ENCODE results near the gene OSBPL7. TPM values are rescaled to one million over a fixed set of nuclear protein-coding genes. Genes with fewer than 3 reads are reported as not detected.

Gene OSBPL7
- total RNA-seq, 1 experiment from 2014 or later, result 13.0 TPM

DNA sequence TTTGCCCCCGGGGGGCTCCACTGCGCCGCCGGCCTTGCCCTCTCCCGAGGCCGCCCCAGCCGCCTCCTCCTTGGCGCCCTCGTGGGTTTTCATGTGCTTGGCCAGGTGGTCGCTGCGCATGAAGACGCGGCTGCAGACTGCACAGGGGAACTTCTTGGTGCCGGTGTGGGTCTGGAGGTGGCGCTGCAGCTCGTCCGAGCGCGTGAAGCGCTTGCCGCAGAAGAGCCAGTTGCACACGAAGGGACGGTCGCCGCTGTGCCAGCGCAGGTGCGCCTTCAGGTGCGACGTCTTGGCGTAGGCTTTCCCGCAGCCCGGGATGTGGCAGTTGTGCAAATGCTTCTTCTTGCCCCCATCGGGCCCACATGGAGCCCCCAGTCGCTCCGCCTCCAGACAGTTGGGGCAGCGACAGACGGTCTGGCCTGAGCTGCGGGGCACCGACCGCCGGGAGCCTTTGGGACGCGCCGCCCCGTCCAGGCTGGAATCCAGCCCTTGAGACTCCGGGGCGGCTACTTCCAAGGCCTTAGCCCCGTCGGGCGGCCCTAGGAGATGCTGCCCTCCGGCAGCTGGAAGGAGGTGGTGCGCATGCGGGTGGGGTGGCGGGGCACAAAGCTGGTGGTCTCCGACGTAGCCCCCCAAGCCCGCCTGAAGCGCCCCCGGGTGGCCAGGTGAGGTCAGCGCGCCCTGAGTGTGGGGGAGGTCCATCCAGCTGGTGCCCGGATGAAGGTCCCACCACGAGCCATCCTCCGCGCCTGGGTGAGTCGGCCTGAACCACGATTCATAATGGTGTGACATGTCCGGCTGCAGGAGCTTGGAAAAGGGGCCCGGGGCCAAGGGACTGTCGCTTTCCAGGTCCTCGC, 26.0 kb upstream of the OSBPL7 start:
- peak overlapping the region; percentile 55 for H3K4me2 ChIP-seq (ENCODE audit: insufficient read depth, insufficient read length, low read length)
- no peak overlapping the region for H2BK5ac ChIP-seq (ENCODE audit: insufficient read length, low read length)
- TF ChIP-seq, protein P1, sequence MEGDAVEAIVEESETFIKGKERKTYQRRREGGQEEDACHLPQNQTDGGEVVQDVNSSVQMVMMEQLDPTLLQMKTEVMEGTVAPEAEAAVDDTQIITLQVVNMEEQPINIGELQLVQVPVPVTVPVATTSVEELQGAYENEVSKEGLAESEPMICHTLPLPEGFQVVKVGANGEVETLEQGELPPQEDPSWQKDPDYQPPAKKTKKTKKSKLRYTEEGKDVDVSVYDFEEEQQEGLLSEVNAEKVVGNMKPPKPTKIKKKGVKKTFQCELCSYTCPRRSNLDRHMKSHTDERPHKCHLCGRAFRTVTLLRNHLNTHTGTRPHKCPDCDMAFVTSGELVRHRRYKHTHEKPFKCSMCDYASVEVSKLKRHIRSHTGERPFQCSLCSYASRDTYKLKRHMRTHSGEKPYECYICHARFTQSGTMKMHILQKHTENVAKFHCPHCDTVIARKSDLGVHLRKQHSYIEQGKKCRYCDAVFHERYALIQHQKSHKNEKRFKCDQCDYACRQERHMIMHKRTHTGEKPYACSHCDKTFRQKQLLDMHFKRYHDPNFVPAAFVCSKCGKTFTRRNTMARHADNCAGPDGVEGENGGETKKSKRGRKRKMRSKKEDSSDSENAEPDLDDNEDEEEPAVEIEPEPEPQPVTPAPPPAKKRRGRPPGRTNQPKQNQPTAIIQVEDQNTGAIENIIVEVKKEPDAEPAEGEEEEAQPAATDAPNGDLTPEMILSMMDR (conservative IDR thresholded peaks at IDR 0.05), result peak; percentile 73
- H3K9me3 Mint-ChIP-seq, result no peaks in the 10 kb centered on the region; a peak in 2 of 5 replicates
- H4K91ac ChIP-seq (ENCODE audit: insufficient read length, low read depth, low read length), result no peak overlapping the region
- no peak overlapping the region for H3K23ac ChIP-seq (ENCODE audit: insufficient read length, low read depth, low read length)
- H3K36me3 Mint-ChIP-seq (ENCODE audit: insufficient read depth in 1 of 3, low read depth in 3 of 3), result peaks cover 0 to 2% (median 0%) of the 10 kb centered on the region in 3 experiments; a peak in 1 of 7 replicates
- peak overlapping the region; percentile 55 to 78 for H3K4me3 Mint-ChIP-seq
- H3K56ac ChIP-seq (ENCODE audit: insufficient read length, low read depth, low read length), result no peak overlapping the region
- no peaks in the 10 kb centered on the region for H3K79me1 ChIP-seq (ENCODE audit: insufficient read depth, low read depth, low read length, poor library complexity, severe bottlenecking)
- peak; percentile 93 for DNase-seq
- H3K27ac ChIP-seq (ENCODE audit: insufficient read length, low read depth, low read length), result no peak overlapping the region
- H3K18ac ChIP-seq (ENCODE audit: insufficient read length, low read depth, low read length), result no peak overlapping the region
- H2BK120ac ChIP-seq (ENCODE audit: low read depth, low read length, poor library complexity, severe bottlenecking), result no peak overlapping the region
- H4K8ac ChIP-seq (replicated peaks; ENCODE audit: insufficient read length, low read depth, low read length), result no peak overlapping the region
- H3K4ac ChIP-seq (ENCODE audit: low read depth, low read length), result no peak overlapping the region
- H2BK15ac ChIP-seq (ENCODE audit: low read depth, low read length), result no peak overlapping the region
- no peak overlapping the region for H2BK20ac ChIP-seq (ENCODE audit: low read depth, low read length, poor library complexity, severe bottlenecking)
- H4K5ac ChIP-seq (ENCODE audit: insufficient read length, low read depth, low read length), result no peak overlapping the region
- no peak overlapping the region for H2BK12ac ChIP-seq (ENCODE audit: insufficient read length, low read depth, low read length)
- H3K27me3 Mint-ChIP-seq (ENCODE audit: low read depth), result peaks cover 85% of the 10 kb centered on the region
- H3K79me2 ChIP-seq (ENCODE audit: insufficient read depth, low read length), result no peaks in the 10 kb centered on the region
- H3K23me2 ChIP-seq (ENCODE audit: insufficient read length, low read depth, low read length, poor library complexity, severe bottlenecking), result peaks cover 27% of the 10 kb centered on the region
- no peak overlapping the region for H2AFZ ChIP-seq (ENCODE audit: low read length)
- no peaks in the 10 kb centered on the region for H3K9me3 ChIP-seq (ENCODE audit: control insufficient read depth, low read depth, low read length)
- H2AK5ac ChIP-seq (ENCODE audit: insufficient read length, low read length), result no peak overlapping the region
- H3K27ac Mint-ChIP-seq, result no peak overlapping the region
- peaks cover 39 to 60% of the 10 kb centered on the region in 2 experiments for H3K4me1 Mint-ChIP-seq
- H4K20me1 ChIP-seq (ENCODE audit: control insufficient read depth, insufficient read depth, insufficient read length), result no peaks in the 10 kb centered on the region
- no peak overlapping the region for H3K9ac ChIP-seq (ENCODE audit: extremely low read depth, insufficient read length, low read length)
- H3K27me3 ChIP-seq (ENCODE audit: insufficient read depth, low read length), result peaks cover 49% of the 10 kb centered on the region
- no CpG with 5 or more reads among the region's 71 CpGs for WGBS (ENCODE audit: extremely low coverage, insufficient read length, low lambda C conversion rate)
- H3T11ph ChIP-seq (ENCODE audit: low read length), result no peak overlapping the region
- H3K4me1 ChIP-seq (ENCODE audit: insufficient read depth, low read length), result peaks cover 6% of the 10 kb centered on the region
- H3K14ac ChIP-seq (ENCODE audit: insufficient read depth, low read length), result no peak overlapping the region

Measured in H9 (cell line).